HG02870 (cell line): ENCODE results near the gene DPP9.
"Not testable (repeated sequence)": the region's sequence is repeated elsewhere in the genome, so short reads cannot be mapped to it uniquely, and the experiment has no call there.

ENCODE experiments used
- ATAC-seq: cut with Tn5 transposase; IDR thresholded peaks from one replicate; pipeline ENCODE4 v1.9.1; 2021; ENCODE audit warnings: mild to moderate bottlenecking, moderate library complexity; ENCODE audit not compliant: unreplicated experiment

DPP9 gene

GRCh38 chr19:4723595-4724514 lies at the start of gene DPP9:
TSS of gene DPP9 (minus strand) at chr19:4723842. CDS start at chr19:4719906, 3,936 bp downstream.
- ATAC-seq = peak; percentile 89

DNA sequence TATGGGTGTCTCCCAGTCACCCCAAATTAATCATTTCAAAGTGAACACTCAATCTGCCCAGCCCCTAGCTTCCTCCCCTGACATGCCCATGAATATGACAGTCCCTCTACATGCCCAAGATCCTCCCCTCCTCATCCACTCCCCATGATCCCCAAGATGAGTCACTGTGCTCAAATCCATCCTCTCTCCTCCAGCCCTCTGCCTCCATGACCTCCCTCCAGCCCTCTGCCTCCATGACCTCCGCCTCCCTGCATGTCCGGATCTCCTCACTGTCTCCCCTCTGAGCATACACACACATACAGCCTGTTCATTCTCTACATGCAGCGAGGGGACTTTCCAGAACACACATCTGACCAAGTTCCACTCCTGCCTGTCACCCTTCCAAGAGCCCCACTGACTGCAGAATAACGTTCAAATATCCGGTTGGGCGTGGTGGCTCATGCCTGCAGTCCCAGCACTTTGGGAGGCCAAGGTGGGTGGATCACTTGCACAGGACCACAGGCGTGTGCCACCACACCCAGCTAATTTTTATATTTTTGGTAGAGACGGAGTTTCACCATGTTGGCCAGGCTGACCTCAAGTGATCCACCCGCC lies 49.5 kb upstream of the DPP9 start:
- no peak for ATAC-seq

DNA sequence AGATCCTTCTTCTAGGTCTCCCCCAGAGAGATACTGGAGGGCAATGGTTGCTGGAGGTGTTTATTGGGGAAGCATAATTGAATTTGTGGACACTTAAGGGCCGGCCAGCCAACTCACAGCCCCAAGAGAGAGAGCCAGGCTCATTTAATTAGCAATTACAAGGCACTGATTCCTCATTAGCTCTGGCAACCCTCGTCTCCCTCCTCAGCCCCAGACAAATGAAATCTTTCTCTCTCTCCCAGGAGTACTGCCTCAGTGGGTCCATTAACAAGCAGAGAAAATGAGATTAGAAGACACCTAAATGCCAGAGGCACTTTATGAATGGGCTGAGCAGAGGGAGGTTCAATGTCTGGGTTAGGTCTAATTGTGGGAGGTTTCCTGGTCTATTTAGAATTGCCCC lies 48.9 kb upstream of the DPP9 start:
- ATAC-seq = no peak

- ATAC-seq = no peak
Observed at GRCh38 chr19:4768934-4769777, 45.5 kb upstream of the DPP9 start.

GRCh38 chr19:4764393-4764660 lies 40.7 kb upstream of the DPP9 start:
- no peak for ATAC-seq

DNA sequence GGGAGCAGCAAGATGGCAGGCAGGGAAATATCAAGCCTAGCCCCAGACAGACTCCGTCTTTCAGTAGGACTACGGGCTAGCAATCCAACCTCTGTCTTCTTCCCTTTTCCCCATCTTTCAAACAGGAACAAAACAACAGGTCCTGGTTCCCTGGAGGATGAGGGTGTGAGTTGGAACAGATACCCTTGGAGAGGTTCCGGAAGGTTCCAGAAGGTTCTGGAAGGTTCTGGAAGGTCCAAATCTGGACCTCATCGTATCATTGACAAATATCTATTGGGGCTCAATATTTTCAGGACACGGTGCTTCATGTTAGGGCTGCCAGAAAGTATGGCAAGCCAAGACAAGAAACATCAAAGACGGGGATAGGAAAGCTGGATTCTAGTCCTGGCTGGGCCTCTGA lies 39.4 kb upstream of the DPP9 start:
- ATAC-seq = no peak

GRCh38 chr19:4760285-4760650 lies 36.6 kb upstream of the DPP9 start:
- ATAC-seq = no peak

DNA sequence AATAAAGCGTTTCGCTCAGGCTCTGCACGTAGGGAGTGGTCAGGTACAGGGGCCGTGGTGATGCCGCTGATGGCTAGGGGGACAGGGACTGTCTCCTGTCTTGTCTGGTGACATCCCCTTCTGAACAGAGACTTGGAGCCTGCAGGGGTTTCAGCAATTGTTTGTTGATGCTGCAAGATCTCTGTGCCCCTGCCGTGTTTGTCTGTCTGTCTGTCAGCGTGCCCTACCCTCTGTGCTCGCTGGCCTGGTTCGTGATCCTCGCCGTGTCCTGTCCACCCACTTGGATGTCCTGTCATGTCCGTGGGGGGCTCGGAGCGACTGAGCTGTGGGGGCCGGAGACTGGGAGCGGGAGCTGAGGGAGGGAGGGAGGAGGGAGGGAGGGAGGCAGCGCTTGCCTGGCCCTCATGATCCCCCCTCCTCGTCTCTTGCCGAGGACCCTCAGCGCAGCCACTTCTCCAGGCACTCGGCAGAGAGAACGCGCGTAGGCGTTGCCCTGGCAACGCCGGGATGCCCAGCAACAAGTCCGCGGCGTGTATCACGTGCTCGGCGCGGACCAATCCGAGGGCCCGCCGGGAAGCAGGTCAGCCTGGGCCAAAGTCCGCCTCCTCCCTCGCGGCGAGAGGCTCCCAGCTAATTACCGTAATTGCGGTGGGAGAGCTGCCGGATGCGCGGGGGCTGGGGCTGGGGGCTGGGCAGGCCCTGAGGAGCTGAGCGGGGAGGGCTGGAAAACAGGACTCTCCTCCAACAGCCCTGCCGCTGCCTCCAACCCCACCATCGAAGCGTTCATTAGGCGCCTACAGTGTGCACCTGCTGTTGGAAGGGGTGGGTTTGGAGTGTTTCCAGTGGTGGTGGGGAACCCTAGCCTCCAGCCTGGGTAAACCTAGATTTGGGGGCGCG lies 36.0 kb upstream of the DPP9 start:
- no peak for ATAC-seq

GRCh38 chr19:4758659-4759058 lies 35.0 kb upstream of the DPP9 start:
- ATAC-seq = no peak

DNA sequence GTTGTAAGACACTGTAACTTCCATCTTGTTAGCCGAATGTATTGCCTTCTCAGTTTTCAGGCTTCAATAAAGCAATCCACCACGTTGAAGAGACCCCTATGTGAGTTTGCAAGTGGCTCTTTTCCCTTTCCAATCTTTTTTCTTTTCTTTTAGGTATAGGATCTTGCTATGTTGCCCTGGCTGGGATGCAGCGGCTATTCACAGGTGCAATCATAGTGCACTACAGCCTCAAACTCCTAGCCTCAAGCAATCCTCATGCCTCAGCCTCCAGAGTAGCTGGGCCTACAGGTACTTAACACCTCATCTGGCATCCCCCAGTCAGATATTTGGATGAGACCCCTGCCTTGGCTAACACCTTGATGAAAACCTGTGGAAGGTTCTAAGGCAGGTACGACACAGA lies 34.4 kb upstream of the DPP9 start:
- ATAC-seq = no peak

DNA sequence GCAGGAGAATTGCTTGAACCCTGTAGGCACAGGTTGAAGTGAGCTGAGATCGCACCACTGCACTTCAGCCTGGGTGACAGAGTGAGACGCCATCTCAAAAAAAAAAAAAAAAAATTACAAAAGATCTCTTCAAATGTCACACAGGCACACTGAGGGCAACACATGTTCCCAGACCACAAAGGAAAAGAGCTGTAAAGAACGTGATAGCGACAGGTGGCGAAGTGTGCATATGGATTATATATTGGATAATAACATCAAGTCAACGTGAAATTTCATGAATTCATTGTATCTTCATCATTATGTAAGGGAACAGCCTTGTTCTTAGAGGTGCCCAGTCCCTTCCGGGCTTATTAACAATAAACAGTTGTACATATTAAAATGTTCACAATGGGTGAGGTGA lies 31.8 kb upstream of the DPP9 start:
- no peak for ATAC-seq

DNA sequence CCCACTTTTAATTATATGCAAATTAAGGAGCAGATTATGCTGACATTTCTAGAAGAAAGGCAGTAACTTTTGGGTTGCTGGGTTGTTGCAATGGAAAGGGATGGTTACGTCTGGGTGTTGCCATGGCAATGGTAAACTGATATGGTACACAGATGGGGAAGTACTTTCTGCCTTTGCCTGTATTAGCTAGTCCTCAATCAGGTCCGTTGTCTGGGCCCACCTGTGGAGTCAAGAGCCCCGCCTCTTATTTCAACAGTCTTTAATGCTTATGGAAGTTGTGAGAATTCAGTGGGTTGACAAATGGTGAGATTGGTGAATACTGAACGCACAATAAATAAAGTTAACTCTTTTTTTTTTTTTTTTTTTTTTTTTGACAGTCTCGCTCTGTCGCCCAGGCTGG lies 30.6 kb upstream of the DPP9 start:
- no peak for ATAC-seq

- no peak for ATAC-seq
Observed at GRCh38 chr19:4749870-4750590, 26.4 kb upstream of the DPP9 start.

GRCh38 chr19:4748589-4748988 lies 24.9 kb upstream of the DPP9 start:
- ATAC-seq = no peak

GRCh38 chr19:4748185-4748584 lies 24.5 kb upstream of the DPP9 start:
- no peak for ATAC-seq

DNA sequence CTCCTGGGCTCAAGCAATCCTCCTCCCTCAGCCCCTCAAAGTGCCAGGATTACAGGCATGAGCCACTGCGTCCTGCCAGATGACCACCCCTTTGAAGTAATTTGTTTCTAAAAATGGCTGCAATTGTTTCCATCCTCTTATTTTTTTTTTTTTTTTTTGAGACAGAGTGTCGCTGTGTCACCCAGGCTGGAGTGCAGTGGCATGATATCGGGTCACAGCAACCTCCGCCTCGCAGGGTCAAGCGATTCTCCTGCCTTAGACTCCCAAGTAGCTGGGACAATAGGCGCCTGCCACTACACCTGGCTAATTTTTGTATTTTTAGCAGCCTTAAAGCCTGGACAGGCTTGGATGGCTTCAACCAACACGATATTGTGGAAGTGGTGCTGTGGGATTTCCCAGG lies 22.3 kb upstream of the DPP9 start:
- no peak for ATAC-seq

DNA sequence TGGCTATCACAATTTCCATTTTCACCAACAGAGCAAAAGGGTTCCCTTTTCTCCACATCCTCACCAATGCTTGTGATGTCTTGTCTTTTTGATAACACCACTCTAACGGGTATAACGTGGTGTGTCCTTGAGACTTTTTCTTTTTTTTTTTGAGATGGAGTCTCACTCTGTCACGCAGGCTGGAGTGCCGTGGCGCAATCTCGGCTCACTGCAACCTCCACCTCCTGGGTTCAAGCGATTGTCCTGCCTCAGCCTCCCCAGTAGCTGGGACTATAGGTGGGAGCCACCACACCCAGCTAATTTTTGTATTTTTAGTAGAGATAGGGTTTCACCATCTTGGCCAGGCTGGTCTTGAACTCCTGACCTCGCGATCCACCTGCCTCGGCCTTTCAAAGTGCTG lies 21.5 kb upstream of the DPP9 start:
- ATAC-seq = not testable (repeated sequence)

GRCh38 chr19:4744451-4745174 lies 21.0 kb upstream of the DPP9 start:
- ATAC-seq = no peak
